ENCODE data around the gene WDR83. TPM values are rescaled to one million over a fixed set of nuclear protein-coding genes. Genes with fewer than 3 reads are reported as not detected.
"Not testable (repeated sequence)": the region's sequence is repeated elsewhere in the genome, so short reads cannot be mapped to it uniquely, and the experiment has no call there.

Gene WDR83
- total RNA-seq, 1 experiment from 2014 or later: 9.7 TPM

DNA sequence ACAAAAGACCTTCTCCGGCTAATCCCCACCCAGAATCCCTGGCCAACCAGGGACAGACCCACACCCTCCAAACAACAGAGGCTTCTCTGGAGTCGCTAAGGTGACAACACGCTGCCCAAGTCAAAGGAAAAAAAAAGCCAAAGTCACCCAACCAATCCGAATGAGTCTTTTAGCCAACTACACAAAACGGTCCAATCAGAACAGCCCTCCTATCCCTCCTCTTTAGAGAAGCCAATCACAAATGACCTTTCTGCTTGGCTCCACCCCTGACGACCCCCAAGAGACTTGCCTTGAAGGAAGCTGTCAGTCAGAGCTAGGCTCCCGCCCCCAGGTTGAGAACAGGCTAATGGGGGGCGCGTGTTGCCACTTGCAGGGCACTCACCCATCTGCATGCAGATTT is 36.4 kb downstream of the WDR83 start:
- Histone ChIP-seq H3K4me3 (no peak overlapping the region), H3K9me3 (replicated peaks) (no peaks in the 10 kb centered on the region), H3K36me3 (peaks cover 91% of the 10 kb centered on the region), H3K27ac (no peak overlapping the region), H3K4me1 (replicated peaks) (no peaks in the 10 kb centered on the region), H3K27me3 (replicated peaks) (no peaks in the 10 kb centered on the region)
- DNase-seq (ENCODE audit: low read depth in 1 of 2, low spot score in 2 of 2): peak; percentile 34 to 62

DNA sequence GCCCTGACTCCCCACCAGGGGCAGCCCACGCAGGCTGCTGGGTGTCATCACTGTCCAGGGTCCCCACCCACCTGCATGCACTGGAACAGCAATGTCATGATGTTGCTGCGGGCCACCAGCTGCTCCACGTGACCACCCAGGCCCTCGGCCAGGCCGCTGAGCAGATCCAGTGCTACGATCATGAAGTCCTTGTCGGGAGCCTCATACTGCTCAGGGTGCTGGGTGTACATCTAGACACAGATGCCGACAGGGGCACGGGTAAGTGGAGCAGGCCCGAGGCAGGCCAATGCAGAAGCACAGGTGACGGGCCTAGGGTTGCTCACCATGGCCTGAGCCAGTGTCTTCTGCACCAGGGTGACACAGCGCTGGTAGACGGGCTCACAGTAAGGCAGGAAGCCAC is 38.6 kb downstream of the WDR83 start:
- H3K27me3 ChIP-seq (replicated peaks): no peaks in the 10 kb centered on the region
- no peak overlapping the region for H3K27ac ChIP-seq
- H3K9me3 ChIP-seq (replicated peaks): no peaks in the 10 kb centered on the region
- no peak overlapping the region for H3K4me3 ChIP-seq
- no peak for DNase-seq (ENCODE audit: low read depth in 1 of 2, low spot score in 2 of 2)
- H3K4me1 ChIP-seq (replicated peaks): no peaks in the 10 kb centered on the region
- H3K36me3 ChIP-seq: peaks cover 93% of the 10 kb centered on the region

DNA sequence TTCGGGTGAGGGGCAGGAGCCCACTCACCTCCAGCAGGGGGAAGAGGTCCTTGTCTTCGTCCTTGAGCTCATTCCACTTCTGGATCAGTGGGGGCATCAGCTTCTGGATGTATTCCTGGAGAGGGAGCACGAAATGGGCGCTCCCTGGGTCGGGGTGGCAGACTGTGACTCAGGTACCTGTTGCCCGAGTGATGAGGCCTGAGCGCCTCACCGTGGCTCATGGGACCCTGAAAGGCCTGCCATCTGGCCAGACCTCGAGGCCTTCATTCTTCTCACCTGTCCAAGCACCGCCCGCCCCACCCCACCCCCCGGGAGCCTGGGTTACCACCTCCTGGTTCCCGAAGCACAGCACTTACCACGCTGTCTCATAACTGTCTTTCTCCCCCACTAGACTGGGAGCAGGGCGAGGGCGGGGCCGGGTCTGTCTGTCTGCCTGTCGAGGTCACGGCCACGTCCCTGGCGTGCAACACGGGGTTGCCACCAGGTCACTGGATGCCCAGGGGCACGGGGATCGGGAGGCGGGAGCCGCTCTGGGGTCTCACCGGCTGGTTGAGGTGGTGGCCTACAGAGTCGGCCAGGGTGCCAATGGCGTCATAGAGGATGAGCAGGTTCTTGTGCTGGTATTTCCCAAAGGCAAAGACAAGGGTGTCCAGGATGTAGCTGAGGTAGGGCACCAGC is 39.2 kb downstream of the WDR83 start:
- H3K27ac ChIP-seq: no peak overlapping the region
- H3K27me3 ChIP-seq (replicated peaks): no peaks in the 10 kb centered on the region
- no peak for DNase-seq (ENCODE audit: low read depth in 1 of 2, low spot score in 2 of 2)
- no peak overlapping the region for H3K4me3 ChIP-seq
- H3K9me3 ChIP-seq (replicated peaks): no peaks in the 10 kb centered on the region
- H3K4me1 ChIP-seq (replicated peaks): no peaks in the 10 kb centered on the region
- peaks cover 96% of the 10 kb centered on the region for H3K36me3 ChIP-seq

DNA sequence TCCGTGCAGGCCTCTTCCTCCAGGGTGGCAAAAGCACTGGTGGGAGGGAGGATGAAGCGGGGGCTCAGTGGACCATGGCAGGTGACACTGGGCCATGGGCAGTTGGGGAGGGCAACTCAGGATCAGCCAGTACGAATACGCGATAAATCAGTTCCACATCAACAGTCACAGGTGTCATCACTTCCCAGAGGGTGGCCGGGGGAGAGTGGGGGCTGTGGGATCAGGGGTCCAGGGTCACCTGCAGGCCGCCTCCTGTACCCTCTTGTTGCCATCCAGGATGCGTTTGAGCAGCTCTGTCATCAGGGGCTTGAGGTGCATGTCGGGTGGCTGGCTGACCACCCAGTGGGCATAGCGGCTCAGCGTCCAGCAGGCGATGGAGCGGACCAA is 39.7 kb downstream of the WDR83 start:
- Histone ChIP-seq H3K36me3 (peaks cover 96% of the 10 kb centered on the region), H3K4me3 (no peak overlapping the region), H3K27ac (no peak overlapping the region), H3K27me3 (replicated peaks) (no peaks in the 10 kb centered on the region), H3K9me3 (replicated peaks) (no peaks in the 10 kb centered on the region), H3K4me1 (replicated peaks) (no peaks in the 10 kb centered on the region)
- DNase-seq (ENCODE audit: low read depth in 1 of 2, low spot score in 2 of 2): no peak

DNA sequence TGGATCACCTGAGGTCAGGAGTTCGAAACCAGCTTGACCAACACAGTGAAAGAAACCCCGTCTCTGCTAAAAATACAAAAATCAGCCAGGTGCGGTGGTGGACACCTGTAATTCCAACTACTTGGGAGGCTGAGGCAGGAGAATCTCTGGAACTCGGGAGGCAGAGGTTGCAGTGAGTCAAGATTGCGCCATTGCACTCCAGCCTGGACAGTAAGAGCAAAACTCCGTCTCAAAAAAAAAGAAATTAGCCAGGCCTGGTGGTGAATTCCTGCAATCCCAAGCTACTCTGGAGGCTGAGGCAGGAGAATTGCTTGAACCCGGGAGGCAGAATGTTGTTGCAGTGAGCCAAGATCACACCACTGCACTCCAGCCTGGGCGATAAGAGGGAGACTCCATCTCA is 42.0 kb downstream of the WDR83 start:
- no peak for DNase-seq (ENCODE audit: low read depth in 1 of 2, low spot score in 2 of 2)
- Histone ChIP-seq H3K4me1 (replicated peaks) (no peaks in the 10 kb centered on the region), H3K27me3 (replicated peaks) (no peaks in the 10 kb centered on the region), H3K4me3 (no peak overlapping the region), H3K36me3 (peaks cover 92% of the 10 kb centered on the region), H3K27ac (no peak overlapping the region), H3K9me3 (replicated peaks) (no peaks in the 10 kb centered on the region)

DNA sequence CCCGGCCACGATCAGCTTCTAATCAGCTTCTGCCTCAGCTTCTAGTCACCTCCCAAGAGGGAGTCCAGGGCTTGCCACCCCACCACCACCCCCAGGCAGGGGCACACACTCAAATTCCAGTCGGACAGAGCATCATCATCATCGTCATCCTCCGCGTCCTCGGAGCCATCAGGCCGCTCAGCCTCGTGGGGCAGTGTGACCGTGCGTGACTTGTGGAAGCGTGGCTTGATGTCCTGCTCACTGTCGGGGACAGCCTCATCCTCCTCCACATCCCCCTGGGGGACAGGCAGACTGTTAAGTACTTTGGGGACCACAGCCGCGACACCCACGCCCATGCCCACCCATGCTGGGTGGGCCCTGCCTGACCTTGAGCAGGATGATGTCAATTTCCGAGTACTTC is 44.6 kb downstream of the WDR83 start:
- no peaks in the 10 kb centered on the region for H3K27me3 ChIP-seq (replicated peaks)
- peaks cover 92% of the 10 kb centered on the region for H3K36me3 ChIP-seq
- H3K9me3 ChIP-seq (replicated peaks): no peaks in the 10 kb centered on the region
- H3K4me3 ChIP-seq: no peak overlapping the region
- no peaks in the 10 kb centered on the region for H3K4me1 ChIP-seq (replicated peaks)
- no peak overlapping the region for H3K27ac ChIP-seq
- no peak for DNase-seq (ENCODE audit: low read depth in 1 of 2, low spot score in 2 of 2)

DNA sequence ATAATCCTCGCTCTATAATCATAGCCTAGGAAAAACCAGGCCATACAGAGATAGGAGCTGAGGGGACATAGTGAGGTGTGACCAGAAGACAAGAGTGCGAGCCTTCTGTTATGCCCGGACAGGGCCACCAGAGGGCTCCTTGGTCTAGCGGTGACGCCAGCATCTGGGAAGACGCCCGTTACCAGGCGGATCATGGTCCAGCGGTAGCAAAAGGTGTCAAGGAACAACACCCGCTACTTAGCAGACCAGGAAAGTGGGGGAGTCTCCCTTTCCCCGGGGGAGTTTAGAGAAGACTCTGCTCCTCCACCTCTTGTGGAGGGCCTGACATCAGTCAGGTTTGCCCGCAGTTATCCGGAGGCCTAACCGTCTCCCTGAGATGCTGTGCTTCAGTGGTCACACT is 45.5 kb downstream of the WDR83 start:
- not testable (repeated sequence) for H3K4me1 ChIP-seq (replicated peaks); H3K9me3 ChIP-seq (replicated peaks); H3K27ac ChIP-seq; H3K4me3 ChIP-seq; H3K27me3 ChIP-seq (replicated peaks); DNase-seq (ENCODE audit: low read depth in 1 of 2, low spot score in 2 of 2)
- H3K36me3 ChIP-seq: peaks cover 91% of the 10 kb centered on the region

DNA sequence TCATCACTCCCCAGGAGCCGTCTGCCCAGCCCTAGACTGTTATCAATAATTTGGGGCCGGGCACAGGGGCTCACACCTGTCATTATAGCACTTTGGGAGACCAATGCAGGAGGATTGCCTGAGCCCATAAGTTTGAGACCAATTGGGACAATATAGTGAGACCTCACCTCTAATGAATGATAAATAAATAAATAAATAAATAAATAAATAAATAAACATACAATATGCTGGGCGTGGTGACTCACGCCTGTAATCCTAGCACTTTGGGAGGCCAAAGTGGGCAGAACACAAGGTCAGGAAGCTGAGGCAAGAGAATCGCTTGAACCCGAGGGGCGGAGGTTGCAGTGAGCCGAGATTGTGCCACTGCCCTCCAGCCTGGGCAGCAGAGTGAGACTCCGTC is 46.7 kb downstream of the WDR83 start:
- not testable (repeated sequence) for DNase-seq (ENCODE audit: low read depth in 1 of 2, low spot score in 2 of 2); H3K9me3 ChIP-seq (replicated peaks); H3K4me1 ChIP-seq (replicated peaks); H3K4me3 ChIP-seq; H3K27ac ChIP-seq; H3K27me3 ChIP-seq (replicated peaks)
- peaks cover 93% of the 10 kb centered on the region for H3K36me3 ChIP-seq

DNA sequence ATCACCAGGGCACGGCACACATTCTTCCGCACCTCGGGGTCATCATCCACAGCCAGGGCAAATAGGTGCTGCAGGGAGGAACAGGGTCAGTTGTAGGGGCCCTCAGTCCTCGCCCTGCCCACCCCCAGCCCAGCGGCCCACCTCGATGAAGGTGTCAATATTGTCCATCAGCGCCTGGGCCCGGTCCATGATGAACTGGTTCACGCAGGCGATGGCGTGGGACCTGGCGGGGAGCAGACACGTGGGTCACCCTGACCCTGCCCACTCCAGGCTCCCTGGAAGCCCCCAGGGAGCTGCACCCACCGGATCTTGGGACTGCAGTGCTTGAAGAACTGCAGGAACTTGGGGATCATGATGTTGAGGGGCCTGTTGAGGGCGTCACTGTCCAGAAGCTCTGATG is 48.5 kb downstream of the WDR83 start:
- Histone ChIP-seq H3K27me3 (replicated peaks) (no peaks in the 10 kb centered on the region), H3K27ac (no peak overlapping the region), H3K36me3 (peaks cover 91% of the 10 kb centered on the region), H3K9me3 (replicated peaks) (no peaks in the 10 kb centered on the region), H3K4me3 (no peak overlapping the region), H3K4me1 (replicated peaks) (peaks cover under 1% of the 10 kb centered on the region; the same call in 1 of the 2 replicates)
- DNase-seq (ENCODE audit: low read depth in 1 of 2, low spot score in 2 of 2): no peak

DNA sequence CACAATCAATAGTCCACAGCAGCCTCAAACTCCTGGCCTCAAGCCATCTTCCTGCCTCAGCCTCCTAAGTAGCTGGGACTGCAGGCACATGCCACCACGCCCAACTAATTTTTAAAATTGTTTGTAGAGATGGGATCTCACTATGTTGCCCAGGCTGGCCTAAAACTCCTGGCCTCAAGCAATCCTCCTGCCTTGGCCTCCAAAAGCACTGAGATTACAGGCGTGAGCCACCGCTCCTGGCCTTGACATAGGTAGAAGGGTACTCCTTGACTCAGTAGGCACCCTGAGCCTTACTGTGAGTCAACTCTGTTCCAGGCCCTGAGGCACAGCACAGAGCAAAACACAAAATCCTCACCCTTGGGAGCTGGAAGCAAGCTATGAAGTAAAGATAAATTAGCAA is 49.3 kb downstream of the WDR83 start:
- peaks cover 90% of the 10 kb centered on the region for H3K36me3 ChIP-seq
- no peaks in the 10 kb centered on the region for H3K27me3 ChIP-seq (replicated peaks)
- H3K27ac ChIP-seq: no peak overlapping the region
- no peaks in the 10 kb centered on the region for H3K9me3 ChIP-seq (replicated peaks)
- no peak overlapping the region for H3K4me3 ChIP-seq
- H3K4me1 ChIP-seq (replicated peaks): peaks cover 9% of the 10 kb centered on the region
- no peak for DNase-seq (ENCODE audit: low read depth in 1 of 2, low spot score in 2 of 2)

DNA sequence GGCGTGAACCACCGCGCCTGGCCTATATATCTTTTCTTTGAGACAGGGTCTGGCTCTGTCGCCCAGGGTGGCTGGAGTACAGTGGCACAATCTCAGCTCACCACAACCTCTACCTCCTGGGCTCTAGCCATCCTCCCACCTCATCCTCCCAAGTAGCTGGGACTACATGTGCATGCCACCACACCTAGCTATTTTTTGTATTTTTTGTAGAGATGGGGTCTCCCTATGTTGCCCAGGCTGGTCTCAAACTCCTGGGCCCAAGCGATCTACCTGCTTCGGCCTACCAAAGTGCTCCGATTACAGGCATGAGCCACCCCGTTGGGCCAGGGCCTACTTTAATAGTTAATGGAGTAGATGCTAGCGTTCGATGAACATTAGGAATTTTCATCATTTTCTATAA is 53.7 kb downstream of the WDR83 start:
- Histone ChIP-seq H3K4me3 (peak overlapping the region; percentile 62), H3K9me3 (replicated peaks) (no peaks in the 10 kb centered on the region), H3K27ac (no peak overlapping the region), H3K27me3 (replicated peaks) (no peaks in the 10 kb centered on the region), H3K4me1 (replicated peaks) (peaks cover 27% of the 10 kb centered on the region), H3K36me3 (peaks cover 53% of the 10 kb centered on the region)
- no peak for DNase-seq (ENCODE audit: low read depth in 1 of 2, low spot score in 2 of 2)

DNA sequence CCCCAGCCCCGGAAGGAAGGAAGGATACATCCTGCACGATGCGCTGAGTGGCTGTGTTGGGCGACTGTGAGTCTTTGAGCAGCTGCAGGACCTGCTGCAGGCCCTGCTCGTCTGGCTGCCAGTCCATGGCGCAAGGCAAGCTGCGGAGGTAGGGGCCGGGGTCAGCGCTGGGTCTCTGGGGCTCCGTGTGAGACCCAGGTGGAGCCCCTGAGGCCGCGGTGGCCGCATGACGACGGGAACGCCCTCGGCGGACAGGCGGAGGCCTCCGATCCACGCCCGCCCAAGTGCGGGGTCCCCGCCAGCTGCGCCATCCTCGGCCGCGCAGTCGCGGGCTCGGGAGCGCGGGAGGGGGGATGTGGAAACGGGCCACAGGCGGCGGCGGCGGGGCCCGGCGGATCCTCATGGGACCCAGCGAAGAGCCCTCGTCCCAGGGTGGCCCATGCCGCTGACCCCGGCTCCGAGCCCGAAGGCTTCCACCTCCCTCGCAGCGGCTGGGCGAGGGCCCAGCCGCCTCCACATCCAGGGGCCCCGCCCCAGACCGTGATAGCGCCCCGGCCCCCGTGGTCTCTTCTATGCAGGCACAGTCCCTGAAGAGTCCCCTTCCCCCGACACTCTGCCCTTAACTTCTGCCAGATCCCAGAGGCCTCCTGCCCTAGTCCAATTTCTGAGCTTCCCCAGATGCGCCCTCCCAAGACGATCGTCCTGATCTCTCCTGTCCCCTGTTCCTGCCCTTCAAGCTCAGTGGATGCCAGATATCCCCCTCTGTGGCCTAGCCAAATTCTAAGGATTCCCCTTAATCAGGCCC is 54.4 kb downstream of the WDR83 start:
- Histone ChIP-seq H3K36me3 (peaks cover 46% of the 10 kb centered on the region), H3K27ac (peak overlapping the region; percentile 87), H3K4me1 (replicated peaks) (peaks cover 27% of the 10 kb centered on the region), H3K9me3 (replicated peaks) (no peaks in the 10 kb centered on the region), H3K4me3 (peak overlapping the region; percentile 62), H3K27me3 (replicated peaks) (no peaks in the 10 kb centered on the region)
- DNase-seq (ENCODE audit: low read depth in 1 of 2, low spot score in 2 of 2): peak in 1 of 2 experiments; percentile 34

DNA sequence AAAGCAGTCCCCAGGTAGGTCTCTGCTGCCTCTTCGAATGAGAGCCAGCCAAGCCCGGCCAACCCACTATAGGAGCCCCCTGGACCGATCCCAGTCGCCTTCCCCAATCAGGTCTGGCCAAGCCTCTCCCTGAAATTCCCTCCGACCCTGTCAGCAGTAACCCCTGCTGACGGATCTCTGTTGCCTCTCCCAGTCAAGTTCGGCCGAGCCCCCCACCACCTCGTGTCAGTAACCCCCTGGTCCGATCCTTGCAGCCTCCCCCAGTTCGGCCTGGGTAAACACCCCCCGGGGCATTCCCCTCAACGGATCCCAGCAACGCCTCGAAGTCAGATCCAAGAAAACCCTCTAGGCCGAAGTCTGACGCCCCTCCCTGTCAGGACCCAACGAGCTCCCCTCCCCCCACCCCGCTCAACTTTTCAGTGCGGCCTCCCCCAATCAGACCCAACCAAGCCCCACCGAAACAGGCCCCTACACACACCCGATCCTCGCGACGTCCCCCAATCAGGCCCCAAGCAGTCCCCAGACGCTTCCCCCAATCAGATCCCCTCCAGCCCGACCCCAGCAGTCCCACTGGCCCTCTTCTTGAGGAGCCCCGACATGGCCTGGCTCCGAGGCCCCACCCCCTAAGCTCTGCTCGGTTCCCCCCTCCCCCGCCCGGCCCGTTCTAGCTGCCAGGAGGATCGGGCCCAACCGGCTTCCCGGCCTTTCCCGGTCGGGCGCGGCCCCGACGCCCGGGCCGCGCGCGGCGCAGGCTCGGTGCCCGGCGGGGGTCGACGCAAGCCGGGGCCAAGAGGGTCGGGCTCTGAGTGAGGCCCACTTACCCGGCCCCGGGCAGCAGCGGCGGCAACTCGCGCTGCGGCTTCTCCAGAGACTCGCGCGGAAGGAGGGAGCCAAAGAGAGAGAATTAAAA is 55.3 kb downstream of the WDR83 start:
- peak overlapping the region; percentile 62 for H3K4me3 ChIP-seq
- DNase-seq (ENCODE audit: low read depth in 1 of 2, low spot score in 2 of 2): peak; percentile 58 to 87
- H3K27ac ChIP-seq: peak overlapping the region; percentile 87
- H3K9me3 ChIP-seq (replicated peaks): no peaks in the 10 kb centered on the region
- H3K36me3 ChIP-seq: peaks cover 42% of the 10 kb centered on the region
- H3K4me1 ChIP-seq (replicated peaks): peaks cover 27% of the 10 kb centered on the region
- no peaks in the 10 kb centered on the region for H3K27me3 ChIP-seq (replicated peaks)

Measured in SJSA1 (cell line).